ENCODE results near the gene ZNF565.
"Not testable (repeated sequence)": the region's sequence is repeated elsewhere in the genome, so short reads cannot be mapped to it uniquely, and the experiment has no call there.

Gene ZNF565

GRCh38 chr19:36173846-36174245 lies 40.6 kb downstream of the ZNF565 start:
- H3K9me3 ChIP-seq (ENCODE audit: control insufficient read depth in 2 of 2, low read length in 2 of 2), result not testable (repeated sequence)

GRCh38 chr19:36172852-36173251 lies 41.6 kb downstream of the ZNF565 start:
- no peak overlapping the region for H3K9ac ChIP-seq (ENCODE audit: low read length in 2 of 2)
- H3K4me1 ChIP-seq (ENCODE audit: control insufficient read depth, insufficient read depth, low read length), result peaks cover 9% of the 10 kb centered on the region
- H3K4me3 ChIP-seq (ENCODE audit: low read length in 2 of 2), result no peak overlapping the region
- no peaks in the 10 kb centered on the region for H3K36me3 ChIP-seq (ENCODE audit: control insufficient read depth in 2 of 2, insufficient read depth in 2 of 2, low read length in 2 of 2)
- no peaks in the 10 kb centered on the region for H3K9me3 ChIP-seq (ENCODE audit: control insufficient read depth in 2 of 2, low read length in 2 of 2)
- H3K27ac ChIP-seq (ENCODE audit: low read length), result no peak overlapping the region
- no peaks in the 10 kb centered on the region for H3K27me3 ChIP-seq (ENCODE audit: control insufficient read depth in 1 of 2, insufficient read depth in 2 of 2, low read length in 2 of 2)

More at GRCh38 chr19:36173846-36174245, 40.6 kb downstream of the ZNF565 start:
- not testable (repeated sequence) for H3K27me3 ChIP-seq (ENCODE audit: control insufficient read depth in 1 of 2, insufficient read depth in 2 of 2, low read length in 2 of 2); H3K36me3 ChIP-seq (ENCODE audit: control insufficient read depth in 2 of 2, insufficient read depth in 2 of 2, low read length in 2 of 2); H3K9ac ChIP-seq (ENCODE audit: low read length in 2 of 2); H3K4me1 ChIP-seq (ENCODE audit: control insufficient read depth, insufficient read depth, low read length); H3K4me3 ChIP-seq (ENCODE audit: low read length in 2 of 2); H3K27ac ChIP-seq (ENCODE audit: low read length)

- H3K4me1 ChIP-seq (ENCODE audit: control insufficient read depth, insufficient read depth, low read length), result peaks cover 9% of the 10 kb centered on the region
- H3K36me3 ChIP-seq (ENCODE audit: control insufficient read depth in 2 of 2, insufficient read depth in 2 of 2, low read length in 2 of 2), result peaks cover 0 to 2% of the 10 kb centered on the region in 2 donors
- no peak overlapping the region for H3K27ac ChIP-seq (ENCODE audit: low read length)
- no peak overlapping the region for H3K4me3 ChIP-seq (ENCODE audit: low read length in 2 of 2)
- no peaks in the 10 kb centered on the region for H3K9me3 ChIP-seq (ENCODE audit: control insufficient read depth in 2 of 2, low read length in 2 of 2)
- H3K27me3 ChIP-seq (ENCODE audit: control insufficient read depth in 1 of 2, insufficient read depth in 2 of 2, low read length in 2 of 2), result no peaks in the 10 kb centered on the region
- H3K9ac ChIP-seq (ENCODE audit: low read length in 2 of 2), result no peak overlapping the region
Measured at GRCh38 chr19:36169084-36169760, 45.2 kb downstream of the ZNF565 start.

GRCh38 chr19:36163813-36164212 lies 50.7 kb downstream of the ZNF565 start:
- no peak overlapping the region for H3K4me3 ChIP-seq (ENCODE audit: low read length in 2 of 2)
- H3K9ac ChIP-seq (ENCODE audit: low read length in 2 of 2), result no peak overlapping the region
- peaks cover 2 to 5% of the 10 kb centered on the region in 2 donors for H3K36me3 ChIP-seq (ENCODE audit: control insufficient read depth in 2 of 2, insufficient read depth in 2 of 2, low read length in 2 of 2)
- H3K27ac ChIP-seq (ENCODE audit: low read length), result no peak overlapping the region
- H3K9me3 ChIP-seq (ENCODE audit: control insufficient read depth in 2 of 2, low read length in 2 of 2), result no peaks in the 10 kb centered on the region
- no peaks in the 10 kb centered on the region for H3K27me3 ChIP-seq (ENCODE audit: control insufficient read depth in 1 of 2, insufficient read depth in 2 of 2, low read length in 2 of 2)
- no peaks in the 10 kb centered on the region for H3K4me1 ChIP-seq (ENCODE audit: control insufficient read depth, insufficient read depth, low read length)

GRCh38 chr19:36160821-36161596 lies 53.5 kb downstream of the ZNF565 start:
- no peaks in the 10 kb centered on the region for H3K27me3 ChIP-seq (ENCODE audit: control insufficient read depth in 1 of 2, insufficient read depth in 2 of 2, low read length in 2 of 2)
- no peaks in the 10 kb centered on the region for H3K4me1 ChIP-seq (ENCODE audit: control insufficient read depth, insufficient read depth, low read length)
- H3K27ac ChIP-seq (ENCODE audit: low read length), result no peak overlapping the region
- no peaks in the 10 kb centered on the region for H3K9me3 ChIP-seq (ENCODE audit: control insufficient read depth in 2 of 2, low read length in 2 of 2)
- H3K36me3 ChIP-seq (ENCODE audit: control insufficient read depth in 2 of 2, insufficient read depth in 2 of 2, low read length in 2 of 2), result peaks cover 2 to 3% of the 10 kb centered on the region in 2 donors
- no peak overlapping the region for H3K9ac ChIP-seq (ENCODE audit: low read length in 2 of 2)
- no peak overlapping the region for H3K4me3 ChIP-seq (ENCODE audit: low read length in 2 of 2)

- Histone ChIP-seq H3K36me3 (ENCODE audit: control insufficient read depth in 2 of 2, insufficient read depth in 2 of 2, low read length in 2 of 2) (peaks cover 12 to 16% of the 10 kb centered on the region in 2 donors), H3K4me1 (ENCODE audit: control insufficient read depth, insufficient read depth, low read length) (peaks cover 15% of the 10 kb centered on the region), H3K9me3 (ENCODE audit: control insufficient read depth in 2 of 2, low read length in 2 of 2) (no peaks in the 10 kb centered on the region), H3K4me3 (ENCODE audit: low read length in 2 of 2) (peak overlapping the region in 1 of 2 donors; percentile 75), H3K27ac (ENCODE audit: low read length) (peak overlapping the region; percentile 94), H3K9ac (ENCODE audit: low read length in 2 of 2) (peak overlapping the region in 1 of 2 donors; percentile 85), H3K27me3 (ENCODE audit: control insufficient read depth in 1 of 2, insufficient read depth in 2 of 2, low read length in 2 of 2) (no peaks in the 10 kb centered on the region)
Measured at GRCh38 chr19:36153126-36153525, 61.3 kb downstream of the ZNF565 start.

GRCh38 chr19:36152352-36153091 lies 61.9 kb downstream of the ZNF565 start, which contains the start of gene COX7A1:
COX7A1 (minus strand) TSS chr19:36152447; CDS start chr19:36152407, 40 bp downstream.
- H3K9ac ChIP-seq (ENCODE audit: low read length in 2 of 2), result peak within 1 kb of the TSS; percentile 85 to 86
- H3K4me3 ChIP-seq (ENCODE audit: low read length in 2 of 2), result peak within 1 kb of the TSS; percentile 50 to 75
- H3K27ac ChIP-seq (ENCODE audit: low read length), result peak within 1 kb of the TSS; percentile 94
- no peaks in the 10 kb centered on the region for H3K9me3 ChIP-seq (ENCODE audit: control insufficient read depth in 2 of 2, low read length in 2 of 2)
- H3K27me3 ChIP-seq (ENCODE audit: control insufficient read depth in 1 of 2, insufficient read depth in 2 of 2, low read length in 2 of 2), result no peaks in the 10 kb centered on the region
- H3K36me3 ChIP-seq (ENCODE audit: control insufficient read depth in 2 of 2, insufficient read depth in 2 of 2, low read length in 2 of 2), result peaks cover 15 to 22% of the 10 kb centered on the region in 2 donors
- peaks cover 15% of the 10 kb centered on the region for H3K4me1 ChIP-seq (ENCODE audit: control insufficient read depth, insufficient read depth, low read length)

GRCh38 chr19:36152019-36152351 lies 62.5 kb downstream of the ZNF565 start:
- peak overlapping the region; percentile 85 to 86 for H3K9ac ChIP-seq (ENCODE audit: low read length in 2 of 2)
- no peaks in the 10 kb centered on the region for H3K27me3 ChIP-seq (ENCODE audit: control insufficient read depth in 1 of 2, insufficient read depth in 2 of 2, low read length in 2 of 2)
- H3K4me3 ChIP-seq (ENCODE audit: low read length in 2 of 2), result peak overlapping the region; percentile 50 to 75
- peaks cover 15% of the 10 kb centered on the region for H3K4me1 ChIP-seq (ENCODE audit: control insufficient read depth, insufficient read depth, low read length)
- peak overlapping the region; percentile 94 for H3K27ac ChIP-seq (ENCODE audit: low read length)
- peaks cover 18 to 24% of the 10 kb centered on the region in 2 donors for H3K36me3 ChIP-seq (ENCODE audit: control insufficient read depth in 2 of 2, insufficient read depth in 2 of 2, low read length in 2 of 2)
- no peaks in the 10 kb centered on the region for H3K9me3 ChIP-seq (ENCODE audit: control insufficient read depth in 2 of 2, low read length in 2 of 2)

GRCh38 chr19:36151144-36152018 lies 63.1 kb downstream of the ZNF565 start:
- Histone ChIP-seq H3K27ac (ENCODE audit: low read length) (peak overlapping the region; percentile 94), H3K9me3 (ENCODE audit: control insufficient read depth in 2 of 2, low read length in 2 of 2) (no peaks in the 10 kb centered on the region), H3K36me3 (ENCODE audit: control insufficient read depth in 2 of 2, insufficient read depth in 2 of 2, low read length in 2 of 2) (peaks cover 24 to 30% of the 10 kb centered on the region in 2 donors), H3K9ac (ENCODE audit: low read length in 2 of 2) (peak overlapping the region; percentile 85 to 86), H3K4me3 (ENCODE audit: low read length in 2 of 2) (peak overlapping the region; percentile 50 to 75), H3K4me1 (ENCODE audit: control insufficient read depth, insufficient read depth, low read length) (peaks cover 15% of the 10 kb centered on the region), H3K27me3 (ENCODE audit: control insufficient read depth in 1 of 2, insufficient read depth in 2 of 2, low read length in 2 of 2) (no peaks in the 10 kb centered on the region)

- H3K9me3 ChIP-seq (ENCODE audit: control insufficient read depth in 2 of 2, low read length in 2 of 2), result no peaks in the 10 kb centered on the region
- peak overlapping the region; percentile 94 for H3K27ac ChIP-seq (ENCODE audit: low read length)
- peaks cover 15% of the 10 kb centered on the region for H3K4me1 ChIP-seq (ENCODE audit: control insufficient read depth, insufficient read depth, low read length)
- H3K4me3 ChIP-seq (ENCODE audit: low read length in 2 of 2), result no peak overlapping the region
- peaks cover 32 to 38% of the 10 kb centered on the region in 2 donors for H3K36me3 ChIP-seq (ENCODE audit: control insufficient read depth in 2 of 2, insufficient read depth in 2 of 2, low read length in 2 of 2)
- no peaks in the 10 kb centered on the region for H3K27me3 ChIP-seq (ENCODE audit: control insufficient read depth in 1 of 2, insufficient read depth in 2 of 2, low read length in 2 of 2)
- peak overlapping the region; percentile 36 to 44 for H3K9ac ChIP-seq (ENCODE audit: low read length in 2 of 2)
Measured at GRCh38 chr19:36150586-36150985, 63.9 kb downstream of the ZNF565 start.
